Measurements from ENCODE around the gene CACNB4. TPM values are rescaled to one million over a fixed set of nuclear protein-coding genes. Genes with fewer than 3 reads are reported as not detected.

Gene CACNB4
- total and polyA plus RNA-seq, 2 of the 4 experiments (the other 2 are of a cell fraction): 0.12 to 0.36 TPM

GRCh38 chr2:151826737-151827157 is 272.1 kb downstream of the CACNB4 start:
- Histone ChIP-seq H3K4me2 (ENCODE audit: low read depth, low read length) (peak overlapping the region; percentile 95), H3K9me3 (ENCODE audit: control insufficient read depth, insufficient read depth, low read length) (no peaks in the 10 kb centered on the region), H2AFZ (replicated peaks; ENCODE audit: low read length, poor library complexity) (no peak overlapping the region), H3K79me1 (ENCODE audit: low read depth in 1 of 2, low read length in 2 of 2) (peaks cover 6 to 32% of the 10 kb centered on the region in 2 experiments; a peak in 3 of 4 replicates), H3K9me1 (ENCODE audit: insufficient read depth, low read length) (peaks cover 6% of the 10 kb centered on the region; the same call in 1 of the 2 replicates), H2BK5ac (ENCODE audit: low read depth, low read length, poor library complexity, severe bottlenecking) (no peak overlapping the region), H3K14ac (replicated peaks; ENCODE audit: low read depth, low read length) (peak overlapping the region; percentile 48; the same call in 1 of the 2 replicates), H3K4ac (ENCODE audit: low read depth, low read length) (no peak overlapping the region), H4K8ac (ENCODE audit: low read depth in 2 of 2, low read length in 2 of 2) (0 out of 4 replicates have a peak overlapping the region, but pooled peaks of 1 of the 2 experiments have one; percentile 28), H3K4me1 (ENCODE audit: control insufficient read depth, insufficient read depth, low read length) (peaks cover 4% of the 10 kb centered on the region), H3K27me3 (ENCODE audit: control insufficient read depth, insufficient read depth, low read length) (no peaks in the 10 kb centered on the region), H4K20me1 (ENCODE audit: insufficient read depth, low read length) (peaks cover 17% of the 10 kb centered on the region), H3K36me3 (ENCODE audit: control insufficient read depth, insufficient read depth, low read length) (no peaks in the 10 kb centered on the region), H4K91ac (ENCODE audit: insufficient read depth, low read depth, low read length) (no peak overlapping the region), H2AK5ac (ENCODE audit: low read depth, low read length) (no peak overlapping the region), H3K9ac (ENCODE audit: low read depth, low read length) (peak overlapping the region; percentile 3; the same call in 1 of the 2 replicates), H2BK120ac (ENCODE audit: low read depth, low read length) (no peak overlapping the region), H3K23ac (ENCODE audit: low read depth, low read length) (peak overlapping the region; percentile 72; the same call in 1 of the 2 replicates), H3K18ac (ENCODE audit: low read depth, low read length) (no peak overlapping the region), H3K56ac (ENCODE audit: extremely low read depth, insufficient read depth, low read length) (0 out of 2 replicates have a peak overlapping the region, but pooled peaks have one; percentile 24), H3K27ac (ENCODE audit: insufficient read depth, low read length) (no peak overlapping the region), H2AK9ac (replicated peaks; ENCODE audit: low read depth, low read length, poor library complexity) (peak overlapping the region; percentile 71), H3K4me3 (ENCODE audit: insufficient read depth, low read depth, low read length) (peak overlapping the region; percentile 80), H2BK15ac (ENCODE audit: low read depth, low read length) (no peak overlapping the region), H4K5ac (ENCODE audit: low read depth, low read length) (no peak overlapping the region; the same call in 1 of the 2 replicates), H2BK20ac (ENCODE audit: low read depth, low read length) (no peak overlapping the region)
- WGBS, 2 experiments (ENCODE audit: extremely low coverage in 2 of 2, insufficient read length in 1 of 2): no CpG with 5 or more reads among the region's 6 CpGs
- CTCF ChIA-PET: no interaction called here
- peak; percentile 29 for DNase-seq
- POLR2A ChIA-PET (ENCODE audit: unreplicated experiment): no interaction called here
- ATAC-seq (ENCODE audit: low read depth): no peak
- TF ChIP-seq NFE2L2 (IDR thresholded peaks at IDR 0.05; ENCODE audit: low read depth, low read length) (no peak), BHLHE40 (IDR thresholded peaks at IDR 0.05; ENCODE audit: low read depth, low read length) (peak; percentile 48), USF2 (IDR thresholded peaks at IDR 0.05; ENCODE audit: low read depth, low read length) (peak; percentile 76)
- in situ Hi-C loops (cut with MboI; ENCODE audit: low sequenced_read_pairs): no loop called here
- dilution Hi-C loops (cut with HindIII; ENCODE audit: low sequenced_read_pairs, unreplicated experiment): no loop called here
- intact Hi-C loops (cut with micrococcal nuclease): loop anchor here (5.0 kb wide), 1 partner anchor 54 kb away; no protein-coding TSS in a partner anchor
- BruUV-seq (replicated peaks): TSS peak; percentile 23
